Activated CD4-positive, alpha-beta T cell treated with anti-CD3 and anti-CD28 coated beads for 48 hours (primary cell): ENCODE results near the gene CHKA.

ENCODE experiments used
- DNase-seq: peaks from one replicate; pipeline ENCODE4 v3.0.0-alpha.2; 2020

The CHKA gene

GRCh38 chr11:68121067-68121899, at the start of gene CHKA:
CHKA (minus strand) TSS chr11:68121388; CDS start chr11:68121177, 211 bp downstream.
- peak; percentile 90 for DNase-seq

- no peak for DNase-seq
These were observed 48.3 kb upstream of the CHKA start for GRCh38 chr11:68169442-68169841.

- DNase-seq, result no peak
These were observed 47.5 kb upstream of the CHKA start for GRCh38 chr11:68168694-68169093.

- no peak for DNase-seq
These were observed 46.3 kb upstream of the CHKA start for GRCh38 chr11:68167474-68167873.

- DNase-seq, result no peak
These were observed 45.8 kb upstream of the CHKA start for GRCh38 chr11:68166969-68167368.

- no peak for DNase-seq
These were observed 44.4 kb upstream of the CHKA start for GRCh38 chr11:68165601-68166000.

- no peak for DNase-seq
These were observed 43.2 kb upstream of the CHKA start for GRCh38 chr11:68164437-68164836.

- no peak for DNase-seq
These were observed 42.5 kb upstream of the CHKA start for GRCh38 chr11:68163691-68164090.

- no peak for DNase-seq
These were observed 39.0 kb upstream of the CHKA start for GRCh38 chr11:68160100-68160695.

GRCh38 chr11:68159665-68160064, 38.5 kb upstream of the CHKA start:
- DNase-seq, result no peak

- DNase-seq, result no peak
These were observed 38.0 kb upstream of the CHKA start for GRCh38 chr11:68159161-68159560.

- DNase-seq, result no peak
These were observed 37.4 kb upstream of the CHKA start for GRCh38 chr11:68158580-68158979.

- no peak for DNase-seq
These were observed 32.6 kb upstream of the CHKA start for GRCh38 chr11:68153742-68154141.

GRCh38 chr11:68150037-68150436, 28.8 kb upstream of the CHKA start:
- no peak for DNase-seq

GRCh38 chr11:68149417-68149816, 28.2 kb upstream of the CHKA start:
- no peak for DNase-seq

GRCh38 chr11:68148879-68149278, 27.7 kb upstream of the CHKA start:
- DNase-seq, result no peak

GRCh38 chr11:68148071-68148805, 27.1 kb upstream of the CHKA start:
- no peak for DNase-seq

- no peak for DNase-seq
These were observed 25.7 kb upstream of the CHKA start for GRCh38 chr11:68146704-68147474.

- no peak for DNase-seq
These were observed 24.9 kb upstream of the CHKA start for GRCh38 chr11:68146010-68146540.

- no peak for DNase-seq
These were observed 24.1 kb upstream of the CHKA start for GRCh38 chr11:68145120-68145866.

GRCh38 chr11:68143310-68143689, 22.1 kb upstream of the CHKA start:
- DNase-seq, result no peak
